ENCODE measurements around the gene GBX2. TPM values are rescaled to one million over a fixed set of nuclear protein-coding genes. Genes with fewer than 3 reads are reported as not detected.
A peak's percentile ranks its signal among the peaks of the same experiment; 100 is the strongest.

Gene GBX2
- total RNA-seq, 4 donors from 2014 or later = 0.13 TPM; not detected in 3

- no peak overlapping the region for H3K4me3 ChIP-seq (ENCODE audit: low read depth, poor library complexity, severe bottlenecking)
- intact Hi-C loops (cut with DNase I; ENCODE audit: low total_unique reads) = no loop called here
- DNase-seq (ENCODE audit: low spot score in 2 of 2) = no peak
- 54% methylated on average over 21 to 50 of the region's 92 CpGs for WGBS, 2 donors
- TF ChIP-seq, protein P1, sequence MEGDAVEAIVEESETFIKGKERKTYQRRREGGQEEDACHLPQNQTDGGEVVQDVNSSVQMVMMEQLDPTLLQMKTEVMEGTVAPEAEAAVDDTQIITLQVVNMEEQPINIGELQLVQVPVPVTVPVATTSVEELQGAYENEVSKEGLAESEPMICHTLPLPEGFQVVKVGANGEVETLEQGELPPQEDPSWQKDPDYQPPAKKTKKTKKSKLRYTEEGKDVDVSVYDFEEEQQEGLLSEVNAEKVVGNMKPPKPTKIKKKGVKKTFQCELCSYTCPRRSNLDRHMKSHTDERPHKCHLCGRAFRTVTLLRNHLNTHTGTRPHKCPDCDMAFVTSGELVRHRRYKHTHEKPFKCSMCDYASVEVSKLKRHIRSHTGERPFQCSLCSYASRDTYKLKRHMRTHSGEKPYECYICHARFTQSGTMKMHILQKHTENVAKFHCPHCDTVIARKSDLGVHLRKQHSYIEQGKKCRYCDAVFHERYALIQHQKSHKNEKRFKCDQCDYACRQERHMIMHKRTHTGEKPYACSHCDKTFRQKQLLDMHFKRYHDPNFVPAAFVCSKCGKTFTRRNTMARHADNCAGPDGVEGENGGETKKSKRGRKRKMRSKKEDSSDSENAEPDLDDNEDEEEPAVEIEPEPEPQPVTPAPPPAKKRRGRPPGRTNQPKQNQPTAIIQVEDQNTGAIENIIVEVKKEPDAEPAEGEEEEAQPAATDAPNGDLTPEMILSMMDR (IDR thresholded peaks at IDR 0.05) = no peak
- TF ChIP-seq POLR2A (IDR thresholded peaks at IDR 0.05) = no peak
These were observed 46.3 kb upstream of the GBX2 start for GRCh38 chr2:236214376-236214995.

DNA sequence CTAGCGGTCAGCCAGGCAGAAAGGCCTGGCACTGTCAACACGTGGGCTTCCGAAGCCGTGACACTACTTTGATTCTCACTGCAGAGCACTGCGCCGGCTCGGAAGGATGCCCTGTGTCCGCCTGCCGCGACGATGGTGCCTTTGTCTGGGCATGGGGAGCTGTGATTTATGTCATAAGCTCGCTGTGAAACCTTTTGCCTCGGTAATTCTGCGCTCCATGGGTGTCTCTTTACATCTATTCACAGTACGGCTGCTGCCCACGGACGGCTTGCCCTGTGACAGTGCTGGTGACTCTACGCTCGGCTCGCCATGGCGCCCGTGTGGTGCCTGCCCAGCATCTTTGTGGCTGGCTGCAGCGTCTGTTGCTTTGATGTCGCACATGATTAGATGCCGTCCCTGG is 43.1 kb upstream of the GBX2 start:
- WGBS, 2 donors = 88 to 93% methylated on average over 23 to 25 of the region's 25 CpGs
- DNase-seq (ENCODE audit: low spot score in 2 of 2) = peak in 1 of 2 donors; percentile 3
- no peak for TF ChIP-seq POLR2A (IDR thresholded peaks at IDR 0.05)
- TF ChIP-seq, protein P1 (IDR thresholded peaks at IDR 0.05) = no peak
- H3K4me3 ChIP-seq (ENCODE audit: low read depth, poor library complexity, severe bottlenecking) = no peak overlapping the region
- intact Hi-C loops (cut with DNase I; ENCODE audit: low total_unique reads) = no loop called here

DNA sequence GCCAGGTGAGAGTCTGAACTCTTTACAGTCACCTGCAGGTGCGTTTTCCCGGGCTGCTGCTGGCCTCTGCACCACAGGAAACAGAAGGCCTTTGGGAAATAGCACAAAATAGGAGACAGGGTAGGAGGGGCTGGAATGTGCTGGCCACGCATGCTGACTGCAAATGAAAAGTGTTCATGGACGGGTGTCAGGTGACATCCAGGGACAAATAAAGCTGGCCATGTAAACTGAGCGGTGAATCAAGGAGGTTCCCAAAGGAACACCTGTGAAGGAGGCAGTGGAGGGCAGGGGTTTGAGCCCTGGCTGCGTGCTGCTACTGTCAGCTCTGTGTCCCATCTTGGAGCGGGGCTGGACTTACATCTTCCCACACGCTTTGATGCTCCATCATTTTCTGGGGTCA is 42.4 kb upstream of the GBX2 start:
- intact Hi-C loops (cut with DNase I; ENCODE audit: low total_unique reads) = no loop called here
- no peak overlapping the region for H3K4me3 ChIP-seq (ENCODE audit: low read depth, poor library complexity, severe bottlenecking)
- WGBS, 2 donors = 83 to 86% methylated on average over 8 of the region's 8 CpGs
- TF ChIP-seq POLR2A (IDR thresholded peaks at IDR 0.05) = no peak
- TF ChIP-seq, protein P1 (IDR thresholded peaks at IDR 0.05) = no peak
- peak in 1 of 2 donors; percentile 0 for DNase-seq (ENCODE audit: low spot score in 2 of 2)

GRCh38 chr2:236209996-236210395 is 41.8 kb upstream of the GBX2 start:
- no peak for TF ChIP-seq POLR2A (IDR thresholded peaks at IDR 0.05)
- TF ChIP-seq, protein P1 (IDR thresholded peaks at IDR 0.05) = no peak
- no peak overlapping the region for H3K4me3 ChIP-seq (ENCODE audit: low read depth, poor library complexity, severe bottlenecking)
- DNase-seq (ENCODE audit: low spot score in 2 of 2) = peak in 1 of 2 donors; percentile 9
- 85 to 97% methylated on average over 5 of the region's 5 CpGs for WGBS, 2 donors
- intact Hi-C loops (cut with DNase I; ENCODE audit: low total_unique reads) = no loop called here

GRCh38 chr2:236209535-236209934 is 41.3 kb upstream of the GBX2 start:
- no peak for DNase-seq (ENCODE audit: low spot score in 2 of 2)
- no peak overlapping the region for H3K4me3 ChIP-seq (ENCODE audit: low read depth, poor library complexity, severe bottlenecking)
- intact Hi-C loops (cut with DNase I; ENCODE audit: low total_unique reads) = no loop called here
- WGBS, 2 donors = 69 to 70% methylated on average over 6 of the region's 6 CpGs
- TF ChIP-seq POLR2A (IDR thresholded peaks at IDR 0.05) = no peak
- TF ChIP-seq, protein P1 (IDR thresholded peaks at IDR 0.05) = no peak

Measured in lower leg skin (tissue), 4 donors.